D721Med (cell line): ENCODE results near the gene PMEPA1.

Experiments used
- DNase-seq: peaks from one replicate; pipeline ENCODE4 v3.0.0; 2011; ENCODE audit warnings: low spot score; ENCODE audit not compliant: insufficient read length
- FAIRE-seq: peaks from 2 replicates; lab custom pipeline; 2011; peaks lifted over from hg19 to GRCh38; lab: Jason Lieb, UNC
- CTCF ChIP-seq: IDR thresholded peaks from 2 replicates; pipeline ENCODE4 v1.5.1; 2012; ENCODE audit warnings: mild to moderate bottlenecking, control low read depth; ENCODE audit not compliant: insufficient read depth; ENCODE audit errors: missing control alignments

The PMEPA1 gene

DNA sequence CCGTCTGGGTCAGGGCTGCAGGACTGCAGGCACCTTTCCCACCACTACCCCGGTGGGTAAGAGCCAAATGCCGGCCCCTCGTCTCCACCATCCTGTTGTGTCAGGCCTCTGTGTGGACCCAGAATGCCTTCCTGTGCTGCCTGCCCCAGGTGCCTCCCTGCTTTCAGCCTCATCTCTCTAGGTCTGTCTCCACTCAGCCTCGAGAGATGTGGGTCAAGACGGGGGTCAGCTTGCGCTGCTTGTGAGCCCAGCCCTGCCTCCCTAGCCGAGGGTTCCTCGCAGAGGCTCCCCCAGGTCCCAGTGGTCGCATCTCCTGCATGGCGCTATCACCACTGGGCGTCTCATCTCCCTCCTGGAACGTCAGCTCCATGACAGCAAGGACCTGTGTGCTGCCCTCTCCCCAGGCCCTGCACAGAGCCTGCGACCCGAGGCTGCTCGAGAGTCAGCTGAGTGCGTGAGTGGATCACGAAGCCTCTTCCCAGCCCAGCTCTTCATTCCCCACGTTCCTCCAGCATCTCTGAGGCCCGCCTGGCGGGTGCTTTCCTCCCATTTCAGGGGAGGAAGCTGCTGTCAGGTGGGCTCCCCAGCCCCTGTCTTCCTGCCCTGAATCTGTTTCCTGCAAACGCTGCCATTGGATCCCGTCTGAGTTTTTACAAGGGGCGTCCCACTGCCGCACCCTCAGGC, 50.8 kb downstream of the PMEPA1 start:
- no peak for TF ChIP-seq CTCF
- DNase-seq = peak; percentile 16
- no peak for FAIRE-seq

DNA sequence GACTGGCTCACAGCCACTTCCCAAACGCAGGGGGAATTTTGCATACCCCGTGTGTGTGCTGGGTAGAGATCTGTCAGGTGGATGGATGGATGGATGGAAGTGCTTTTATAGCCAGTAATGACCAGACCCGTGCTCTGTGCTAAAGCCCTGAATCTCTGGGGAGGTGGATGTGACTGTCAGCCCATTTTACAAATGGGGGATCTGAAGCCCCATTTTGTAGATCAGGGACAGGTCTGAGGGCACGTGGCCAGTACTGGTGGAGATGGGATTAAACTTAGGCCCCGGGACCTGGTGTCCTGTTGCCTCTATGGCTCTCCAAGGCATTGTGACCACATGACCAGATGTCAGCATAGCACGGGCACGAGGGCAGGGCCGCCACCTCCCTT, 51.4 kb downstream of the PMEPA1 start:
- no peak for DNase-seq
- FAIRE-seq = no peak
- no peak for TF ChIP-seq CTCF

- DNase-seq = peak; percentile 14
- FAIRE-seq = no peak
- TF ChIP-seq CTCF = no peak
Observed at GRCh38 chr20:57657535-57658446, 52.0 kb downstream of the PMEPA1 start.

GRCh38 chr20:57656821-57657534, 52.8 kb downstream of the PMEPA1 start:
- no peak for FAIRE-seq
- TF ChIP-seq CTCF = no peak

GRCh38 chr20:57656252-57656820, 53.5 kb downstream of the PMEPA1 start:
- DNase-seq (peak; percentile 14), FAIRE-seq (no peak)
- no peak for TF ChIP-seq CTCF

More at GRCh38 chr20:57656821-57657534, 52.8 kb downstream of the PMEPA1 start:
- peak; percentile 15 for DNase-seq

GRCh38 chr20:57655809-57656155, 54.0 kb downstream of the PMEPA1 start:
- DNase-seq = no peak
- no peak for FAIRE-seq
- TF ChIP-seq CTCF = no peak
